Testis (tissue), 3 donors: ENCODE measurements around the gene LTB4R. TPM values are rescaled to one million over a fixed set of nuclear protein-coding genes. Genes with fewer than 3 reads are reported as not detected.

Experiments
- DNase-seq: peaks from one replicate; pipeline ENCODE4 v3.0.0-alpha.2; 2019
- H3K27ac ChIP-seq, 2 donors: fragments of 200-600 bp; sonication (generic); one replicate each; pipeline ENCODE4 v1.5.1; 2019
- H3K27me3 ChIP-seq: fragments of 200-600 bp; sonication (generic); one replicate; pipeline ENCODE4 v1.5.1; 2019
- H3K36me3 ChIP-seq: fragments of 200-600 bp; sonication (generic); one replicate; pipeline ENCODE4 v1.5.1; 2017; ENCODE audit warnings: low read depth; ENCODE audit errors: missing control alignments
- H3K4me1 ChIP-seq: fragments of 200-600 bp; sonication (generic); one replicate; pipeline ENCODE4 v1.5.1; 2019
- H3K4me3 ChIP-seq, 2 donors: fragments of 200-600 bp; sonication (generic); one replicate each; pipeline ENCODE4 v1.5.1; 2017 to 2019
- H3K9me3 ChIP-seq: fragments of 200-600 bp; sonication (generic); one replicate; pipeline ENCODE4 v1.5.1; 2017
- CTCF ChIP-seq, 3 experiments: fragments of 450-650 bp in 2 of 3; fragments of 200-600 bp in 1 of 3; sonication (generic) in 1 of 3; IDR thresholded peaks; one replicate each; pipeline ENCODE4 v1.5.1; 2016 to 2019; ENCODE audit warnings: antibody characterized with exemption in 3 of 3, mild to moderate bottlenecking in 2 of 3, moderate library complexity in 1 of 3
- POLR2A ChIP-seq: fragments of 450-650 bp; IDR thresholded peaks from one replicate; pipeline ENCODE4 v1.6.1; 2017; ENCODE audit warnings: antibody characterized with exemption, mild to moderate bottlenecking, moderate library complexity
- WGBS, 2 donors: methylation state at CpG; one replicate each; pipeline ENCODE4 v1.1.5; 2018; 5-methylcytosine and 5-hydroxymethylcytosine counted together
- intact Hi-C: fragments of 100-400 bp; cut with DNase I; formaldehyde crosslinking; loops from one replicate; pipeline ENCODE4 v1.15.1; 2023; ENCODE audit warnings: low total_unique reads
- polyA plus RNA-seq: library from polyadenylated mRNA; stranded (reverse); fragments of 350-450 nt; fragmentation: Illumina TruSeq; extraction: RNeasy Lipid Tissue Mini Kit (QIAGEN cat#74804); gene quantifications from one replicate; pipeline ENCODE4 v1.2.3, GENCODE V29; 2014; ENCODE audit warnings: low read depth, low replicate concordance; ENCODE audit not compliant: insufficient read depth
- total RNA-seq, 2 donors: library from RNA; depleted of rRNA; stranded (reverse); fragments of >200 nt; gene quantifications; one replicate each; pipeline ENCODE4 v1.2.3, GENCODE V29; 2016

Gene LTB4R
- total and polyA plus RNA-seq, 3 donors from 2014 or later: 5.5 to 10.9 (median 10.3) TPM

- Histone ChIP-seq H3K27me3 (no peaks in the 10 kb centered on the region), H3K4me3 (no peak overlapping the region), H3K9me3 (no peaks in the 10 kb centered on the region), H3K36me3 (no peaks in the 10 kb centered on the region), H3K27ac (no peak overlapping the region), H3K4me1 (no peaks in the 10 kb centered on the region)
- 62 to 69% methylated on average over 4 to 6 of the region's 6 CpGs for WGBS, 2 donors
- DNase-seq: no peak
- intact Hi-C loops: no loop called here
- no peak for TF ChIP-seq POLR2A
- no peak for TF ChIP-seq CTCF (IDR thresholded peaks at IDR 0.05)
Measured at GRCh38 chr14:24264298-24264697, 47.0 kb upstream of the LTB4R start.

- WGBS, 2 donors: 92% methylated on average over 18 of the region's 18 CpGs
- H3K9me3 ChIP-seq: no peaks in the 10 kb centered on the region
- intact Hi-C loops: no loop called here
- H3K4me1 ChIP-seq: peaks cover 4% of the 10 kb centered on the region
- H3K27ac ChIP-seq: no peak overlapping the region
- no peak for DNase-seq
- H3K36me3 ChIP-seq: no peaks in the 10 kb centered on the region
- TF ChIP-seq CTCF (IDR thresholded peaks at IDR 0.05) (no peak), POLR2A (no peak)
- no peaks in the 10 kb centered on the region for H3K27me3 ChIP-seq
- no peak overlapping the region for H3K4me3 ChIP-seq
Measured at GRCh38 chr14:24266344-24267244, 44.7 kb upstream of the LTB4R start.

GRCh38 chr14:24267516-24267915, 43.8 kb upstream of the LTB4R start:
- Histone ChIP-seq H3K27me3 (no peaks in the 10 kb centered on the region), H3K36me3 (no peaks in the 10 kb centered on the region), H3K4me3 (no peak overlapping the region), H3K27ac (no peak overlapping the region), H3K9me3 (no peaks in the 10 kb centered on the region), H3K4me1 (peaks cover 7% of the 10 kb centered on the region)
- TF ChIP-seq POLR2A: no peak
- no peak for TF ChIP-seq CTCF (IDR thresholded peaks at IDR 0.05)
- DNase-seq: no peak
- WGBS, 2 donors: 72 to 94% methylated on average over 3 to 9 of the region's 9 CpGs
- intact Hi-C loops: no loop called here

- Histone ChIP-seq H3K27ac (no peak overlapping the region), H3K9me3 (no peaks in the 10 kb centered on the region), H3K27me3 (no peaks in the 10 kb centered on the region), H3K4me3 (no peak overlapping the region), H3K4me1 (peaks cover 7% of the 10 kb centered on the region), H3K36me3 (no peaks in the 10 kb centered on the region)
- intact Hi-C loops: no loop called here
- DNase-seq: no peak
- WGBS, 2 donors: 89 to 91% methylated on average over 9 of the region's 9 CpGs
- TF ChIP-seq CTCF (IDR thresholded peaks at IDR 0.05) (no peak), POLR2A (no peak)
Measured at GRCh38 chr14:24268225-24268624, 43.1 kb upstream of the LTB4R start.

- Histone ChIP-seq H3K27me3 (no peaks in the 10 kb centered on the region), H3K36me3 (no peaks in the 10 kb centered on the region), H3K4me3 (no peak overlapping the region), H3K9me3 (no peaks in the 10 kb centered on the region), H3K4me1 (peaks cover 7% of the 10 kb centered on the region), H3K27ac (no peak overlapping the region)
- WGBS, 2 donors: 90 to 99% methylated on average over 5 to 8 of the region's 8 CpGs
- intact Hi-C loops: no loop called here
- no peak for TF ChIP-seq CTCF (IDR thresholded peaks at IDR 0.05)
- no peak for TF ChIP-seq POLR2A
- DNase-seq: no peak
Measured at GRCh38 chr14:24269368-24269767, 41.9 kb upstream of the LTB4R start.
